ENCODE data around the gene MMAB.

DNA sequence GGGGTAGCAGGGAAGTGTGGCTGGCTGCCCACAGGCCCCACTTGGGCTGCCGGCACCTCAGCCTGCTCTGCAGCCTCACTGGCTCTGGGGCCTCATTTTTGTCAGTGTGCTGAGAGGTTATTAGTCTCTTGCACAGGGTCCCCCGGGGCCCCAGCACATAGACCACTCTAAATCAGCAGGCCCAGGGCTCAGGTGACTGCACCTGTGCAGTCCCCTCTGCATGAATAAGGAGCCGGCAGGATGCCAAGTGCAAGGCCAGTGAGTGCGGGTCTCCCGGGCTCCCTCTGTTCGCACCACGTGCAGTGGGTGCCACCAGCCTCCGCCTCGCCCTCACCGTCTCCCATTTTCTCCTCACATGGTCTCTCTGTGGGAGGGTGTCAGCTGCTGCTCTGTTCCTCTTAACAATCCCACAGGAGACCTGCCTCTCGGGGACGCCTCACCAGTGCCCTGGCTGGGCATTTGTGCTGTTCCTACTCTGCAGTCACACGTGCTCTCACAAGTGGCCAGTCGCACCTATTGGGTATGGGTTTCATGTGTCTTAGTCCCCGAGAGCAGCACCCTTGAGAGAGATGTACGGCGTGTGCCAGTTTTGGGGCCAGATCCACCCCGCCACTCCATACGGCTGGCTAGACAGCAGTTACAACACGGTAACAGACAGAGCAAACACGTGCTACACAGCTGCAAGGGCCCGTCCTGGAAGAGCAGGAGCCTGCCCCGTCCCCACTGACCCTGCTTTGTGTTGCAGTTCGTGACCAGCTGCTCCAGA lies 40.4 kb downstream of the MMAB start:
- TF ChIP-seq, protein P1, sequence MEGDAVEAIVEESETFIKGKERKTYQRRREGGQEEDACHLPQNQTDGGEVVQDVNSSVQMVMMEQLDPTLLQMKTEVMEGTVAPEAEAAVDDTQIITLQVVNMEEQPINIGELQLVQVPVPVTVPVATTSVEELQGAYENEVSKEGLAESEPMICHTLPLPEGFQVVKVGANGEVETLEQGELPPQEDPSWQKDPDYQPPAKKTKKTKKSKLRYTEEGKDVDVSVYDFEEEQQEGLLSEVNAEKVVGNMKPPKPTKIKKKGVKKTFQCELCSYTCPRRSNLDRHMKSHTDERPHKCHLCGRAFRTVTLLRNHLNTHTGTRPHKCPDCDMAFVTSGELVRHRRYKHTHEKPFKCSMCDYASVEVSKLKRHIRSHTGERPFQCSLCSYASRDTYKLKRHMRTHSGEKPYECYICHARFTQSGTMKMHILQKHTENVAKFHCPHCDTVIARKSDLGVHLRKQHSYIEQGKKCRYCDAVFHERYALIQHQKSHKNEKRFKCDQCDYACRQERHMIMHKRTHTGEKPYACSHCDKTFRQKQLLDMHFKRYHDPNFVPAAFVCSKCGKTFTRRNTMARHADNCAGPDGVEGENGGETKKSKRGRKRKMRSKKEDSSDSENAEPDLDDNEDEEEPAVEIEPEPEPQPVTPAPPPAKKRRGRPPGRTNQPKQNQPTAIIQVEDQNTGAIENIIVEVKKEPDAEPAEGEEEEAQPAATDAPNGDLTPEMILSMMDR (IDR thresholded peaks at IDR 0.05 in 2 of 3, conservative IDR thresholded peaks at IDR 0.05 in 1 of 3; ENCODE audit: borderline replicate concordance in 1 of 3, insufficient read depth in 1 of 3, low read depth in 2 of 3, low read length in 2 of 3), result no peak
- no peak for TF ChIP-seq EZH2 (IDR thresholded peaks at IDR 0.05)
- TF ChIP-seq REST (IDR thresholded peaks at IDR 0.05; ENCODE audit: low read depth), result no peak
